Ureter (tissue), 1 donor: ENCODE measurements around the gene PHACTR3. TPM values are rescaled to one million over a fixed set of nuclear protein-coding genes. Genes with fewer than 3 reads are reported as not detected.
"Not testable (repeated sequence)": the region's sequence is repeated elsewhere in the genome, so short reads cannot be mapped to it uniquely, and the experiment has no call there.

ENCODE experiments used
- DNase-seq: peaks from one replicate; pipeline ENCODE4 v3.0.0-alpha.2; 2020; ENCODE audit warnings: low spot score
- total RNA-seq: library from RNA; stranded (reverse); gene quantifications from one replicate; pipeline ENCODE4 v1.2.4, GENCODE V29; 2023
- donor health status: DM: yes; HTN: yes; CAD: no.

PHACTR3 gene
- total RNA-seq, 1 donor from 2014 or later: 0.60 TPM

- no peak for DNase-seq
Measured at GRCh38 chr20:59858425-59858824, 254.1 kb downstream of the PHACTR3 start.

- no peak for DNase-seq
Measured at GRCh38 chr20:59861401-59861800, 257.1 kb downstream of the PHACTR3 start.

GRCh38 chr20:59863058-59863457, 258.7 kb downstream of the PHACTR3 start:
- no peak for DNase-seq

- no peak for DNase-seq
Measured at GRCh38 chr20:59864726-59865125, 260.4 kb downstream of the PHACTR3 start.

GRCh38 chr20:59866338-59866737, 262.0 kb downstream of the PHACTR3 start:
- DNase-seq: no peak

GRCh38 chr20:59871096-59871495, 266.8 kb downstream of the PHACTR3 start:
- no peak for DNase-seq

GRCh38 chr20:59873409-59873808, 269.1 kb downstream of the PHACTR3 start:
- DNase-seq: no peak

GRCh38 chr20:59880198-59880597, 275.9 kb downstream of the PHACTR3 start:
- DNase-seq: no peak

GRCh38 chr20:59884494-59884893, 280.2 kb downstream of the PHACTR3 start:
- DNase-seq: no peak

GRCh38 chr20:59888050-59888449, 283.7 kb downstream of the PHACTR3 start:
- DNase-seq: no peak

- not testable (repeated sequence) for DNase-seq
Measured at GRCh38 chr20:59890035-59890434, 285.7 kb downstream of the PHACTR3 start.

GRCh38 chr20:59891581-59891980, 287.2 kb downstream of the PHACTR3 start:
- no peak for DNase-seq

GRCh38 chr20:59895908-59896307, 291.6 kb downstream of the PHACTR3 start:
- DNase-seq: no peak
